Subcutaneous abdominal adipose tissue (tissue), 5 donors: ENCODE measurements around the gene PRODH.
"Not testable (repeated sequence)": the region's sequence is repeated elsewhere in the genome, so short reads cannot be mapped to it uniquely, and the experiment has no call there.

Source experiments
- H3K27ac ChIP-seq: one replicate; pipeline ENCODE4 v1.7.0; 2013; ENCODE audit warnings: low read depth, mild to moderate bottlenecking, inconsistent platforms, low read length, moderate library complexity
- H3K27me3 ChIP-seq, 5 donors: one replicate each; pipeline ENCODE4 v1.7.0; 2013; ENCODE audit warnings: low read length in 5 of 5, inconsistent platforms in 1 of 5; ENCODE audit not compliant: control insufficient read depth in 5 of 5, insufficient read depth in 4 of 5
- H3K36me3 ChIP-seq, 5 donors: one replicate each; pipeline ENCODE4 v1.7.0; 2013; ENCODE audit warnings: low read length in 5 of 5; ENCODE audit not compliant: control insufficient read depth in 5 of 5, insufficient read depth in 5 of 5
- H3K4me1 ChIP-seq, 5 donors: one replicate each; pipeline ENCODE4 v1.7.0; 2013; ENCODE audit warnings: low read length in 5 of 5, mild to moderate bottlenecking in 3 of 5, moderate library complexity in 1 of 5; ENCODE audit not compliant: control insufficient read depth in 5 of 5, insufficient read depth in 5 of 5
- H3K4me3 ChIP-seq, 5 donors: one replicate each; pipeline ENCODE4 v1.7.0; 2013; ENCODE audit warnings: low read length in 5 of 5, low read depth in 1 of 5
- H3K9ac ChIP-seq, 5 donors: one replicate each; pipeline ENCODE4 v1.7.0; 2013; ENCODE audit warnings: low read length in 5 of 5, mild to moderate bottlenecking in 4 of 5, moderate library complexity in 3 of 5
- H3K9me3 ChIP-seq, 5 donors: one replicate each; pipeline ENCODE4 v1.7.0; 2013; ENCODE audit warnings: low read length in 5 of 5; ENCODE audit not compliant: control insufficient read depth in 5 of 5
- donor health status: healthy.
- donor health status: healthy.
- donor health status: healthy.
- donor health status: healthy.
- donor health status: healthy.

PRODH gene

GRCh38 chr22:18960166-18960820 lies 24.2 kb upstream of the PRODH start:
- not testable (repeated sequence) for H3K27me3 ChIP-seq, H3K4me1 ChIP-seq, H3K9me3 ChIP-seq, H3K4me3 ChIP-seq, H3K9ac ChIP-seq, H3K36me3 ChIP-seq, H3K27ac ChIP-seq

GRCh38 chr22:18959741-18960140 lies 23.6 kb upstream of the PRODH start:
- not testable (repeated sequence) for H3K4me1 ChIP-seq, H3K27ac ChIP-seq, H3K4me3 ChIP-seq, H3K36me3 ChIP-seq, H3K9ac ChIP-seq, H3K9me3 ChIP-seq, H3K27me3 ChIP-seq

GRCh38 chr22:18959266-18959665 lies 23.2 kb upstream of the PRODH start:
- H3K36me3 ChIP-seq, H3K27me3 ChIP-seq, H3K9me3 ChIP-seq, H3K9ac ChIP-seq, H3K4me1 ChIP-seq, H3K4me3 ChIP-seq, H3K27ac ChIP-seq: not testable (repeated sequence)

GRCh38 chr22:18958738-18959137 lies 22.6 kb upstream of the PRODH start:
- H3K36me3 ChIP-seq, H3K27ac ChIP-seq, H3K4me3 ChIP-seq, H3K9me3 ChIP-seq, H3K27me3 ChIP-seq, H3K4me1 ChIP-seq, H3K9ac ChIP-seq: not testable (repeated sequence)

- H3K9ac ChIP-seq, H3K27ac ChIP-seq, H3K36me3 ChIP-seq, H3K4me1 ChIP-seq, H3K27me3 ChIP-seq, H3K4me3 ChIP-seq, H3K9me3 ChIP-seq: not testable (repeated sequence)
Measured at GRCh38 chr22:18958321-18958705, 22.2 kb upstream of the PRODH start.

GRCh38 chr22:18957621-18958320 lies 21.7 kb upstream of the PRODH start:
- H3K9ac ChIP-seq, H3K27ac ChIP-seq, H3K27me3 ChIP-seq, H3K4me3 ChIP-seq, H3K4me1 ChIP-seq, H3K9me3 ChIP-seq, H3K36me3 ChIP-seq: not testable (repeated sequence)

- not testable (repeated sequence) for H3K9me3 ChIP-seq, H3K4me1 ChIP-seq, H3K27me3 ChIP-seq, H3K4me3 ChIP-seq, H3K36me3 ChIP-seq, H3K27ac ChIP-seq, H3K9ac ChIP-seq
Measured at GRCh38 chr22:18956956-18957355, 20.9 kb upstream of the PRODH start.

GRCh38 chr22:18956121-18956895 lies 20.2 kb upstream of the PRODH start:
- peaks cover 0 to 11% (median 3%) of the 10 kb centered on the region in 5 donors for H3K27me3 ChIP-seq
- H3K4me1 ChIP-seq, H3K9ac ChIP-seq, H3K27ac ChIP-seq, H3K4me3 ChIP-seq, H3K36me3 ChIP-seq, H3K9me3 ChIP-seq: not testable (repeated sequence)

- Histone ChIP-seq H3K9ac (no peak overlapping the region), H3K4me1 (no peaks in the 10 kb centered on the region), H3K4me3 (no peak overlapping the region), H3K36me3 (no peaks in the 10 kb centered on the region), H3K27ac (no peak overlapping the region), H3K27me3 (peaks cover 0 to 11% (median 6%) of the 10 kb centered on the region in 5 donors), H3K9me3 (no peaks in the 10 kb centered on the region)
Measured at GRCh38 chr22:18955696-18956095, 19.6 kb upstream of the PRODH start.

GRCh38 chr22:18954990-18955571 lies 19.0 kb upstream of the PRODH start:
- Histone ChIP-seq H3K9me3 (no peaks in the 10 kb centered on the region), H3K27ac (no peak overlapping the region), H3K27me3 (peaks cover 0 to 11% (median 6%) of the 10 kb centered on the region in 5 donors), H3K4me1 (no peaks in the 10 kb centered on the region), H3K4me3 (no peak overlapping the region), H3K9ac (no peak overlapping the region), H3K36me3 (no peaks in the 10 kb centered on the region)
